HepG2 (cell line): ENCODE results near the gene MBLAC2. TPM values are rescaled to one million over a fixed set of nuclear protein-coding genes. Genes with fewer than 3 reads are reported as not detected.

Source experiments
- CENPT ChIP-seq: sonication (generic); formaldehyde crosslinking; IDR thresholded peaks from 2 replicates; pipeline ENCODE4 v1.8.0; 2022; ENCODE audit warnings: low read depth, mild to moderate bottlenecking, moderate library complexity, missing genetic modification reagents
- CHCHD3 ChIP-seq: sonication (generic); formaldehyde crosslinking; IDR thresholded peaks from 2 replicates; pipeline ENCODE4 v1.8.0; 2022; ENCODE audit warnings: mild to moderate bottlenecking, missing genetic modification reagents, moderate library complexity
- CREB3 ChIP-seq: sonication (generic); formaldehyde crosslinking; IDR thresholded peaks from 2 replicates; pipeline ENCODE4 v1.5.0; 2020; ENCODE audit warnings: missing genetic modification reagents
- E2F2 ChIP-seq: sonication (generic); formaldehyde crosslinking; IDR thresholded peaks from 2 replicates; pipeline ENCODE4 v1.4.0; 2020; ENCODE audit warnings: missing genetic modification reagents, borderline replicate concordance
- GPN1 ChIP-seq: sonication (generic); formaldehyde crosslinking; IDR thresholded peaks from 2 replicates; pipeline ENCODE4 v1.5.1; 2020; ENCODE audit warnings: missing genetic modification reagents, borderline replicate concordance
- HOXA7 ChIP-seq: sonication (generic); formaldehyde crosslinking; IDR thresholded peaks from 2 replicates; pipeline ENCODE4 v1.8.1; 2022; ENCODE audit warnings: mild to moderate bottlenecking, missing genetic modification reagents, moderate library complexity
- KLF16 ChIP-seq, 2 experiments: sonication (generic) in 1 of 2; formaldehyde crosslinking in 1 of 2; IDR thresholded peaks; 2 replicates each; pipeline versions ENCODE4 v1.6.1 to v1.8.0; 2016 to 2023; ENCODE audit warnings: missing genetic modification reagents in 2 of 2, missing compliant biosample characterization in 1 of 2
- PBX2 ChIP-seq: IDR thresholded peaks from 2 replicates; pipeline ENCODE4 v1.6.1; 2016; ENCODE audit warnings: control low read depth
- PLRG1 ChIP-seq: fragments of 450-650 bp; conservative IDR thresholded peaks from 2 replicates; pipeline ENCODE4 v1.6.1; 2016
- SNRNP70 ChIP-seq: fragments of 200-400 bp; formaldehyde crosslinking; IDR thresholded peaks from 2 replicates; pipeline ENCODE4 v1.6.1; 2017; ENCODE audit warnings: mild to moderate bottlenecking, low read depth, low read length, moderate library complexity
- SRSF9 ChIP-seq: fragments of 200-400 bp; formaldehyde crosslinking; IDR thresholded peaks from 2 replicates; pipeline ENCODE4 v1.6.1; 2018; ENCODE audit warnings: borderline replicate concordance, mild to moderate bottlenecking, low read depth, low read length; ENCODE audit not compliant: insufficient read depth, poor library complexity, severe bottlenecking
- TBX2 ChIP-seq: sonication (generic); formaldehyde crosslinking; IDR thresholded peaks from 2 replicates; pipeline ENCODE4 v1.5.0; 2020; ENCODE audit warnings: missing genetic modification reagents, mild to moderate bottlenecking, borderline replicate concordance
- TIGD3 ChIP-seq: sonication (generic); formaldehyde crosslinking; IDR thresholded peaks from 2 replicates; pipeline ENCODE4 v1.5.1; 2020; ENCODE audit warnings: mild to moderate bottlenecking, missing genetic modification reagents, borderline replicate concordance
- TP53 ChIP-seq: sonication (generic); formaldehyde crosslinking; conservative IDR thresholded peaks from 2 replicates; pipeline ENCODE4 v1.4.0; 2020; ENCODE audit warnings: missing genetic modification reagents
- XRCC5 ChIP-seq: fragments of 200-400 bp; formaldehyde crosslinking; optimal IDR thresholded peaks from 2 replicates; pipeline ENCODE3; 2017; ENCODE audit warnings: mild to moderate bottlenecking, low read length
- ZBTB43 ChIP-seq: sonication (generic); formaldehyde crosslinking; conservative IDR thresholded peaks from 2 replicates; pipeline ENCODE4 v1.4.0; 2020; ENCODE audit warnings: missing genetic modification reagents
- ZMAT5 ChIP-seq: sonication (generic); formaldehyde crosslinking; IDR thresholded peaks from 2 replicates; pipeline ENCODE4 v1.5.0; 2020; ENCODE audit warnings: mild to moderate bottlenecking, low read depth, missing genetic modification reagents, borderline replicate concordance
- ZNF501 ChIP-seq: sonication (generic); formaldehyde crosslinking; IDR thresholded peaks from 2 replicates; pipeline ENCODE4 v1.5.1; 2020; ENCODE audit warnings: mild to moderate bottlenecking, moderate library complexity, missing genetic modification reagents
- ZNF550 ChIP-seq: sonication (generic); formaldehyde crosslinking; IDR thresholded peaks from 2 replicates; pipeline ENCODE4 v1.4.0; 2020; ENCODE audit warnings: mild to moderate bottlenecking, missing genetic modification reagents, borderline replicate concordance
- ZSCAN5A ChIP-seq: sonication (generic); formaldehyde crosslinking; IDR thresholded peaks from 2 replicates; pipeline ENCODE4 v1.8.0; 2022; ENCODE audit warnings: mild to moderate bottlenecking, missing genetic modification reagents, borderline replicate concordance
- polyA plus RNA-seq, 8 experiments: library from polyadenylated mRNA; depleted of rRNA in 3 of 8; stranded (reverse) in 7 of 8; unstranded in 1 of 8; fragments of >200 nt; fragmentation: Illumina TruSeq in 4 of 8; extraction: Trizol in 4 of 8; gene quantifications; 2 replicates each; pipeline versions ENCODE4 v1.2.1 to v1.2.3, GENCODE V29; 2011 to 2016; ENCODE audit warnings: low read depth in 4 of 8, missing spikeins in 1 of 8, mixed read lengths in 1 of 8; ENCODE audit not compliant: insufficient read depth in 1 of 8
- total RNA-seq, 5 experiments: library from RNA; depleted of rRNA; stranded (reverse); fragments of >200 nt; fragmentation: Illumina TruSeq; extraction: Trizol; gene quantifications; 2 replicates each; pipeline ENCODE4 v1.2.3, GENCODE V29; 2016; ENCODE audit warnings: low read depth in 1 of 5

MBLAC2 gene
- total and polyA plus RNA-seq, 2 of the 13 experiments (the other 11 are each of a cell fraction or from before 2014, with no cell fraction given) = 2.9 to 4.1 TPM

GRCh38 chr5:90473396-90474234, 956 bp downstream of the MBLAC2 start (continued):
- TF ChIP-seq ZSCAN5A (peak; percentile 67; the same call in 1 of the 2 replicates), XRCC5 (peak; percentile 15), TIGD3 (CRISPR knock-in tag) (peak; percentile 34; the same call in 1 of the 2 replicates), TP53 (CRISPR knock-in tag) (peak; percentile 78; the same call in 1 of the 2 replicates), KLF16 (CRISPR knock-in tag; IDR thresholded peaks at IDR 0.05) (0 out of 4 replicates have a peak, but pooled peaks of 1 of the 2 experiments have one; percentile 23), GPN1 (peak; percentile 68), E2F2 (CRISPR knock-in tag) (peak; percentile 58; the same call in 1 of the 2 replicates), HOXA7 (CRISPR knock-in tag) (no peak), CHCHD3 (no peak), CREB3 (peak; percentile 85; the same call in 1 of the 2 replicates), ZNF550 (CRISPR knock-in tag) (no peak), TBX2 (no peak), ZBTB43 (CRISPR knock-in tag) (peak; percentile 85), PLRG1 (no peak), CENPT (CRISPR knock-in tag) (no peak; the same call in 1 of the 2 replicates), SNRNP70 (no peak), ZMAT5 (CRISPR knock-in tag) (no peak), SRSF9 (no peak), PBX2 (CRISPR knock-in tag) (no peak), ZNF501 (no peak; the same call in 1 of the 2 replicates)
